Posterior vena cava (tissue), 2 donors: ENCODE results near the gene NSUN5. TPM values are rescaled to one million over a fixed set of nuclear protein-coding genes. Genes with fewer than 3 reads are reported as not detected.
A peak's percentile ranks its signal among the peaks of the same experiment; 100 is the strongest.
"Not testable (repeated sequence)": the region's sequence is repeated elsewhere in the genome, so short reads cannot be mapped to it uniquely, and the experiment has no call there.

Experiments
- DNase-seq: peaks from one replicate; pipeline ENCODE4 v3.0.0-alpha.2; 2020; ENCODE audit warnings: low spot score
- intact Hi-C, 2 donors: fragments of 100-400 bp; cut with DNase I; formaldehyde crosslinking; loops; one replicate each; pipeline versions ENCODE4 v1.14.1 to v1.14.2; 2022 to 2023
- total RNA-seq, 2 donors: library from RNA; stranded (reverse); fragmentation: NEBNext Ultra II Directional; extraction: Animal tissue kit (Norgen Biotek cat#: 25700); gene quantifications; one replicate each; pipeline ENCODE4 v1.2.1, GENCODE V29; 2021
- donor health status: DM: yes; HTN: yes; CAD: no.
- donor health status: DM: yes; HTN: yes; CAD: no.

Gene NSUN5
- total RNA-seq, 2 donors from 2014 or later = 12.4 to 14.1 TPM

DNA sequence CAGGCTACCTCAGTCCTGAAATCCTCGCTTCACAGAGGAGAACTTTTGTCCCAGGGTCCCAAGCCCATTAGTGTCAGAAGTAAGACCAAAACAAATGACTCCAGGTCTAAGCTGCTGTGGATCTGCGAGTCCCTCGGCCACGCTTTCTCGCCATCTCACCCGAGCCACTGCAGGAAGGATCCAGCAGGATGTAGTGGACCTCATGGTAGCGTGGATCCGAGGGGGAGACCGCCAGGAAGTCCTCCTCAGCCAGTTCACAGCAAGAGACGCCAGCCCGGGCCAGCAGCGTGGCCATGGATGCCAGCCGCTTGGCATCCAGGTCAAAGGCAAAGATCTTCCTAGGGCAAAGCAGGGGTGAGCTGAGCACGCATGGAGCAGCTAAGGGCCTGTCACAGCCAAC, 4.6 kb downstream of the NSUN5 start:
- DNase-seq = peak; percentile 59
- intact Hi-C loops = no loop called here

GRCh38 chr7:73303546-73303945, 5.1 kb downstream of the NSUN5 start:
- intact Hi-C loops = no loop called here
- DNase-seq = peak; percentile 52

- intact Hi-C loops, DNase-seq: not testable (repeated sequence)
Measured at GRCh38 chr7:73302846-73303245, 5.8 kb downstream of the NSUN5 start.

DNA sequence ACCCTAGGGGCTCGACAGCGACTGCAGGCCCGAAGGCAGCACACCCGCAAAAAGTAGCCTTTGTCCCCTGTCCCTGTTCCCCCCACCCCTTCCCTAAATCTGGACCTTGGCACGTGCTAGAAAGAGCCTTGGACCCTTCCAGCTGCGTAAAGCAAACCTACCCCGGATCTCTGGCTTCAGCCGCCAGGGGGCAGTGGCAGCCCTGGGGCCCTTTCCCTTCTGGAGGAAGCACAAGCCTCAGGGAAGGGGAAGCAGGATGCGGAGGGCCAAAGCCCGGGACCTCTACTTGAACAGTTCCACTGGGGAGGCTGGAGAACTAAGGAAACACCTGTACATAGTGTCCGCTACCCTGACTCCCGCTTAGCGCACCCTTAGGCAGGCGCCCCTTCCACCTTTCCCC, 7.5 kb downstream of the NSUN5 start:
- intact Hi-C loops, DNase-seq: not testable (repeated sequence)

DNA sequence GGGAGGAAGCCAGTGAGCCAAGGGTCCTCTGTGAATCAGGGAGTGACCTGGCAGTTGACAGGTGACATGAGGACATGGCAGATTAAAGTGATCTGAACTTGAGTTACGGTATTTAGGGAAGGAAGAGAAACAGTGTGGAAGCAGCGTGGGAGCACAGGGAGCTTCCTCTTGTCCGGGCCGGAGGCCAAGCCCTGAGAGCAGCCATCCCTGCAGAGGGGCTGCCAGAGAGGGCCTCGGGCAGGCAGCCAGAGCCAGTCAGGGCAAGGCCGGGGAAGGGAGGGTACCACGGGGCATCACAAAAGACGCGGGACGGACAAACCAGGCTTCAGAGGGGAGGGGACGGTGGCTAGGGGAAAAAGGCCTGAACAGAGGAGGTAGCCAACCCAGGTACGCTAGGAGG, 8.8 kb downstream of the NSUN5 start:
- DNase-seq, intact Hi-C loops: not testable (repeated sequence)

- intact Hi-C loops, DNase-seq: not testable (repeated sequence)
Measured at GRCh38 chr7:73297706-73298105, 10.9 kb downstream of the NSUN5 start.

GRCh38 chr7:73297235-73297634, 11.4 kb downstream of the NSUN5 start:
- intact Hi-C loops, DNase-seq: not testable (repeated sequence)

DNA sequence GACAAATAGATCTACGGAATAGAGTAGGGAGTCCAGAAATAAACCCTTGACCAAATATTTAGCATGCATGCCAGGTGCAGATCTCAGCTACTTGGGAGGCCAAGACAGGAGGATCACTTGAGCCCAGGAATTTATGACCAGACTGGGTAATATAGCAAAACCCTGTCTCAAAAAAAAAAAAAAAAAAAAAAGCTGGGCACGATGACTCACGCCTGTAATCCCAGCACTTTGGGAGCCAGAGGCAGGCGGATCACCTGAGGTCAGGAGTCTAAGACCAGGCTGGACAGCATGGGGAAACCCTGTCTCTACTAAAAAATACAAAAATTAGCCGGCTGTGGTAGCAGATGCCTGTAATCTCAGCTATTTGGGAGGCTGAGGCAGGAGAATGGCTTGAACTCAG, 31.4 kb downstream of the NSUN5 start:
- intact Hi-C loops, DNase-seq: not testable (repeated sequence)

DNA sequence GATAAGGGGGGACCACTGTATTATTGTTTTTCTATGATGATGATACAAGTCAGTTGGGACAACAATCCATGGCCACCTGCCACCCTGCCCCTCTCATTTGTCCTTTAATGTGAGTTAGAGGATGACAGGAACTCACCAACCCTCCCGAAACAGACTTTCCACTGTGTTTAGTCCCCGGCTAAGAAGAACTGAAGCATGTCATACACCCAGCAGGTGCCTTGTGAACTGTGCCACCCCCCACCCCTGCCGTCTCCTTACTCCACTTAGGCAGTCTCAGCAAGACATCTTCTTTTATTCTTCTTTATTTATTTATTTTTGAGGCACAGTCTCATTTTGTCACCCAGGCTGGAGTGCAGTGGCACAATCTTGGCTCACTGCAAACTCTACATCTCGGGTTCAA, 40.8 kb downstream of the NSUN5 start:
- DNase-seq, intact Hi-C loops: not testable (repeated sequence)

- intact Hi-C loops, DNase-seq: not testable (repeated sequence)
Measured at GRCh38 chr7:73266719-73267368, 41.8 kb downstream of the NSUN5 start.

DNA sequence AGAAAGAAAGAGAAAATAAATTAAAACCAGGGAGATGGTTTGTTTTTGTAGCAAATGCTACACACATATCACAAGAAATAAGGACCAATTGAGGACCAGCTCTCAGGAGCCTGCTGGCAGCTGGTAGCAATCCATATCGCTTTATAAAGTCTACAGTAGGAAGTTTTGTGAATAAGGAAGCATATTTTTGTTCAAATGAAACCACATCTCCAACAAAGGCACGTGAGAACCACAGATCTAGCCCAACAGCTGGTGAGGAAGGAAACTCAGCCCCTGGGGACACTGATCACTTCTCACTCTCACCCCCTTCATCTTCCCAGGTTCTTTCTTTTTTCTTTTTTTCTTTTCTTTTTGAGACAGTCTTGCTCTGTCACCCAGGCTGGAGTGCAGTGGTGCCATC, 46.2 kb downstream of the NSUN5 start:
- intact Hi-C loops = not testable (repeated sequence)

More for the DNA sequence above, 46.2 kb downstream of the NSUN5 start:
- DNase-seq = not testable (repeated sequence)

Other genes with a start within 250 kb of the NSUN5 start
- not detected for gene SPDYE9, start 222.8 kb downstream of the NSUN5 start, total RNA-seq
- under 1 TPM in 1 of 2 donors, not detected in 1; 0.32 TPM for gene TRIM50, start 19.3 kb upstream of the NSUN5 start, total RNA-seq
- gene FKBP6, start 19.3 kb upstream of the NSUN5 start, total RNA-seq = not detected
- under 1 TPM; 0.19 to 0.38 TPM for gene FZD9, start 125.0 kb upstream of the NSUN5 start, total RNA-seq
- gene BAZ1B, start 213.5 kb upstream of the NSUN5 start, total RNA-seq = 10 to 100 TPM; 43.5 to 50.6 TPM
- gene BCL7B, start 248.9 kb upstream of the NSUN5 start, total RNA-seq = 10 to 100 TPM; 59.0 to 79.2 TPM